GM12891 (cell line): Measurements from ENCODE around the gene C1orf35.

Source experiments
- PAX5 ChIP-seq: IDR thresholded peaks from 2 replicates; pipeline ENCODE4 v1.6.1; 2011; ENCODE audit warnings: low read length, moderate library complexity, mild to moderate bottlenecking; ENCODE audit not compliant: insufficient read depth, severe bottlenecking
- POLR2A ChIP-seq: IDR thresholded peaks from 2 replicates; pipeline ENCODE4 v1.6.1; 2011; ENCODE audit warnings: low read depth, low read length, control low read depth
- POLR2AphosphoS5 ChIP-seq: IDR thresholded peaks from 2 replicates; pipeline ENCODE4 v1.6.1; 2011; ENCODE audit warnings: low read depth, low read length, control low read depth
- POU2F2 ChIP-seq: IDR thresholded peaks from 2 replicates; pipeline ENCODE4 v1.6.1; 2011; ENCODE audit warnings: low read depth, mild to moderate bottlenecking, control low read depth, low read length, moderate library complexity
- SPI1 ChIP-seq: IDR thresholded peaks from 2 replicates; pipeline ENCODE4 v1.6.1; 2011; ENCODE audit warnings: low read depth, low read length, control low read depth
- TAF1 ChIP-seq: IDR thresholded peaks from 2 replicates; pipeline ENCODE4 v1.6.1; 2011; ENCODE audit warnings: low read depth, low read length, control low read depth

DNA sequence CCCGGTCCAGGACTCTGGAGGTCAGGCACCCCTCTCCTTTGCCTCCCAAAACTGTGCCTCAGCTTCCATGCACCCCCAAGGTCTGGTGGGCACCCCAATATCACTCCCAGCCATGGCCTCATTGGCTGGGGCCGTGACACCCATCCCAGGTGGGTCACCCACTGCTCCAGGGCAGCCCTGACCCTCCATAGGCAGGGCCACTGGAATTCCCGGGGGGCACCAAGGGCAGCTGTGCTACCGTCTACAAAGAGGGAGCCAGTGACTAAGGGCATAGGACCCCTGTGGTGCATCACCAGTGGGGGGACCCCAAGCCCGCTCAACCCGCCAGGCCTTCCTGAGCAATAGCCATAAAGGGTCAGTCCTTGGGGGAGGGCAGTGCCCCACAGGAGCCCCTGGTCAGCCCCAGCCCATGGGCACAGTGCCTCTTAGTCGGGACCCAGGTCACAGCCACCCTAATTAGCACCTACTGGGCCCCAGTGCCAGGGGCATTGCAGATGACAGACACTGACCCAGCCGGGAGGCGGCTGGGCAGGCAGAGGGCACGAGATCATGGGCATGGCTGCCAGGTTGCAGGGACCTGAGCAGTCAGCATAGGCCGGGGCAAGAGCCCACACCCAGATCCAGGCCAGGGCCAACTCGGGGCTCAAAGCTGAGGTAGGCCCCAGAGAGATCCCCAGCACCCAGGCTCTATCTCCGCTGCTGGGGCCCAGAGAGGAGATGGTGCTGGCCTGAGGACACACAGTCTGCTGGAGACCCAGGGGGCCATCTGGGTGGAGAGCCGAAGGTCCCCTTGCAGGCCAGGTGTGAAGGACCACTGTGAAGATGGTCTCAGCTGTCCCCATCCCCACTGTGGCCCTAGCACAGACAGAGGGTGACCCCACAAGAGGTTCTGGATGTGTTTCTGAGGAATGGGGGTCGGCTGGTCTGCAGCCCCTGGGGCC, 39.6 kb downstream of the C1orf35 start:
- TF ChIP-seq POLR2A (no peak), POLR2AphosphoS5 (no peak), TAF1 (no peak), PAX5 (no peak), SPI1 (no peak), POU2F2 (no peak)
